Upper lobe of left lung (tissue), 6 donors: ENCODE results near the gene TBC1D17. TPM values are rescaled to one million over a fixed set of nuclear protein-coding genes. Genes with fewer than 3 reads are reported as not detected.

ENCODE experiments used
- ATAC-seq, 2 donors: fragments of 200-7000 bp; cut with Tn5 transposase; one replicate each; pipeline ENCODE4 v1.9.1; 2022; ENCODE audit warnings: mild to moderate bottlenecking in 2 of 2, moderate library complexity in 2 of 2; ENCODE audit not compliant: low FRiP score in 2 of 2
- DNase-seq, 2 donors: peaks; one replicate each; pipeline ENCODE4 v3.0.0-alpha.2; 2019 to 2020
- H3K27ac ChIP-seq, 4 donors: fragments of 200-600 bp; sonication (generic); one replicate each; pipeline ENCODE4 v1.5.1; 2016 to 2019
- H3K27me3 ChIP-seq, 4 donors: fragments of 200-600 bp; sonication (generic); one replicate each; pipeline ENCODE4 v1.5.1; 2017 to 2019
- H3K36me3 ChIP-seq, 4 donors: fragments of 200-600 bp; sonication (generic); one replicate each; pipeline ENCODE4 v1.5.1; 2016 to 2019
- H3K4me1 ChIP-seq, 4 donors: fragments of 200-600 bp; sonication (generic); one replicate each; pipeline ENCODE4 v1.5.1; 2018 to 2019
- H3K4me3 ChIP-seq, 4 donors: fragments of 200-600 bp; sonication (generic); one replicate each; pipeline ENCODE4 v1.5.1; 2017 to 2019; ENCODE audit warnings: mild to moderate bottlenecking in 2 of 4, moderate library complexity in 1 of 4
- H3K9me3 ChIP-seq, 4 donors: fragments of 200-600 bp; sonication (generic); one replicate each; pipeline ENCODE4 v1.5.1; 2018 to 2019
- CTCF ChIP-seq, 6 experiments: fragments of 450-650 bp in 4 of 6; fragments of 200-600 bp in 2 of 6; sonication (generic) in 2 of 6; IDR thresholded peaks; one replicate each; pipeline ENCODE4 v1.5.1; 2016 to 2019; ENCODE audit warnings: antibody characterized with exemption in 6 of 6
- EP300 ChIP-seq, 4 donors: sonication (generic); formaldehyde crosslinking; IDR thresholded peaks; one replicate each; pipeline ENCODE4 v1.5.1; 2017; ENCODE audit warnings: antibody characterized with exemption in 4 of 4, control low read depth in 2 of 4
- POLR2A ChIP-seq, 4 donors: fragments of 450-650 bp; IDR thresholded peaks; one replicate each; pipeline ENCODE4 v1.5.1; 2016 to 2017; ENCODE audit warnings: antibody characterized with exemption in 4 of 4, mild to moderate bottlenecking in 2 of 4
- POLR2AphosphoS5 ChIP-seq, 2 donors: sonication (generic); formaldehyde crosslinking; IDR thresholded peaks; one replicate each; pipeline ENCODE4 v1.5.1; 2017; ENCODE audit warnings: antibody characterized with exemption in 2 of 2
- WGBS, 2 donors: methylation state at CpG; one replicate each; pipeline ENCODE4 v1.1.5; 2017 to 2018; 5-methylcytosine and 5-hydroxymethylcytosine counted together
- total RNA-seq, 6 donors: library from RNA; depleted of rRNA in 4 of 6; stranded (reverse); fragments of >200 nt in 4 of 6; gene quantifications; one replicate each; pipeline versions ENCODE4 v1.1.0 to v1.2.1, GENCODE V29; 2016 to 2021
- donor health status: DM: no; HTN: no; CAD: no; lungs with moderate emphysema.
- donor health status: DM: no; HTN: yes; CAD: no; lungs with severe emphysema.

TBC1D17 gene
- total RNA-seq, 6 donors from 2014 or later = 22.9 to 140 (median 61.2) TPM

GRCh38 chr19:49918089-49918488 is 40.6 kb downstream of the TBC1D17 start:
- ATAC-seq = no peak
- Histone ChIP-seq H3K27me3 (no peaks in the 10 kb centered on the region), H3K27ac (no peak overlapping the region), H3K9me3 (no peaks in the 10 kb centered on the region), H3K4me1 (peaks cover 0 to 6% (median 0%) of the 10 kb centered on the region in 4 donors), H3K4me3 (no peak overlapping the region), H3K36me3 (peaks cover 0 to 67% (median 36%) of the 10 kb centered on the region in 4 donors)
- TF ChIP-seq EP300 (IDR thresholded peaks at IDR 0.05) (no peak), CTCF (IDR thresholded peaks at IDR 0.05) (no peak), POLR2AphosphoS5 (IDR thresholded peaks at IDR 0.05) (no peak), POLR2A (IDR thresholded peaks at IDR 0.05) (no peak)
- no peak for DNase-seq
- WGBS, 2 donors = 94 to 96% methylated on average over 8 of the region's 8 CpGs

- TF ChIP-seq CTCF (IDR thresholded peaks at IDR 0.05) (no peak), EP300 (IDR thresholded peaks at IDR 0.05) (no peak), POLR2AphosphoS5 (IDR thresholded peaks at IDR 0.05) (no peak), POLR2A (IDR thresholded peaks at IDR 0.05) (no peak)
- 90 to 92% methylated on average over 24 of the region's 24 CpGs for WGBS, 2 donors
- Histone ChIP-seq H3K4me3 (no peak overlapping the region), H3K27ac (no peak overlapping the region), H3K27me3 (no peaks in the 10 kb centered on the region), H3K4me1 (peaks cover 0 to 19% (median 0%) of the 10 kb centered on the region in 4 donors), H3K36me3 (peaks cover 0 to 65% (median 35%) of the 10 kb centered on the region in 4 donors), H3K9me3 (no peaks in the 10 kb centered on the region)
- ATAC-seq (no peak), DNase-seq (no peak)
Observed at GRCh38 chr19:49920624-49921363, 43.3 kb downstream of the TBC1D17 start.

GRCh38 chr19:49921871-49922795 is 44.6 kb downstream of the TBC1D17 start:
- H3K9me3 ChIP-seq = no peaks in the 10 kb centered on the region
- ATAC-seq = peak in 1 of 2 donors; percentile 43
- 84 to 85% methylated on average over 13 to 22 of the region's 22 CpGs for WGBS, 2 donors
- peaks cover 3 to 28% (median 4%) of the 10 kb centered on the region in 4 donors for H3K4me1 ChIP-seq
- H3K36me3 ChIP-seq = peaks cover 0 to 74% (median 41%) of the 10 kb centered on the region in 4 donors
- DNase-seq = no peak
- TF ChIP-seq EP300 (IDR thresholded peaks at IDR 0.05) (no peak), POLR2A (IDR thresholded peaks at IDR 0.05) (no peak), CTCF (IDR thresholded peaks at IDR 0.05) (no peak), POLR2AphosphoS5 (IDR thresholded peaks at IDR 0.05) (no peak)
- H3K27me3 ChIP-seq = no peaks in the 10 kb centered on the region
- H3K4me3 ChIP-seq = no peak overlapping the region
- no peak overlapping the region for H3K27ac ChIP-seq

GRCh38 chr19:49923055-49924003 is 45.8 kb downstream of the TBC1D17 start:
- Histone ChIP-seq H3K36me3 (peaks cover 0 to 71% (median 47%) of the 10 kb centered on the region in 4 donors), H3K4me3 (no peak overlapping the region), H3K27me3 (no peaks in the 10 kb centered on the region), H3K4me1 (peaks cover 15 to 34% (median 16%) of the 10 kb centered on the region in 4 donors), H3K27ac (peak overlapping the region in 1 of 4 donors; percentile 21), H3K9me3 (no peaks in the 10 kb centered on the region)
- 81 to 90% methylated on average over 26 to 30 of the region's 31 CpGs for WGBS, 2 donors
- ATAC-seq = peak in 1 of 2 donors; percentile 6
- no peak for TF ChIP-seq CTCF (IDR thresholded peaks at IDR 0.05)
- no peak for TF ChIP-seq POLR2A (IDR thresholded peaks at IDR 0.05)
- TF ChIP-seq EP300 (IDR thresholded peaks at IDR 0.05) = no peak
- no peak for TF ChIP-seq POLR2AphosphoS5 (IDR thresholded peaks at IDR 0.05)
- peak in 1 of 2 donors; percentile 45 for DNase-seq
